Mesodermal cell (in vitro differentiated cells): ENCODE measurements around the gene LRP1B.

Experiments
- H3K27ac ChIP-seq: 2 replicates; pipeline ENCODE4 v1.7.0; 2013; ENCODE audit warnings: mild to moderate bottlenecking, low read depth, low read length, moderate library complexity; ENCODE audit not compliant: severe bottlenecking
- H3K36me3 ChIP-seq: 2 replicates; pipeline ENCODE4 v1.7.1; 2013; ENCODE audit warnings: mild to moderate bottlenecking, low read length, moderate library complexity; ENCODE audit not compliant: control insufficient read depth, insufficient read depth
- H3K4me1 ChIP-seq: one replicate; pipeline ENCODE4 v1.7.1; 2013; ENCODE audit warnings: mild to moderate bottlenecking, low read length; ENCODE audit not compliant: insufficient read depth, control insufficient read depth, poor library complexity, severe bottlenecking
- H3K4me3 ChIP-seq: 2 replicates; pipeline ENCODE4 v1.7.0; 2013; ENCODE audit warnings: low read length, control low read depth, mild to moderate bottlenecking; ENCODE audit not compliant: insufficient read depth, poor library complexity, severe bottlenecking; ENCODE audit errors: extremely low read depth
- H3K9me3 ChIP-seq: 2 replicates; pipeline ENCODE4 v1.7.1; 2013; ENCODE audit warnings: mild to moderate bottlenecking, low read length, moderate library complexity; ENCODE audit not compliant: control insufficient read depth
- WGBS, 2 experiments: methylation state at CpG; one replicate each; pipeline ENCODE4 v1.1.5; 2013; ENCODE audit warnings: missing lambda C conversion rate in 2 of 2; ENCODE audit not compliant: insufficient coverage in 2 of 2; 5-methylcytosine and 5-hydroxymethylcytosine counted together

The LRP1B gene

DNA sequence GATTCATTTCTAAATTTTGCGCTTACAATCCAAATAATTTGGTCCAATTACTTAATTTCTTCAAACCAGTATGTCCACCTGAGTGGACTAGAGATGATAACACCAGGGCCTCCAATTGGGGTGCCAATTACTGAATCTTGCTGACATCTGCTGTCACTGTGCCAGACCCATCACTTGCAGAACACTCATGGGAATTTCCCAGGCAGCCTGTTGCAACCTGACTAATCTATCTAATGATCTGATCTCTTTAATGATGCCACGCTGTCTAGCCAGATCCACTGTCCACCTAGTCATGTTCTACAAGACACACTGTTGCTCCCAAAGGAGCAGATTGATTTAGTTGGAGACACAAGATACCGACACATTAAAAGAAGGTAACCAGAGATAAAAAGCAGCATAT is 11.8 kb upstream of the LRP1B start:
- WGBS, 2 experiments, result 73 to 83% methylated on average over 1 of the region's 3 CpGs

DNA sequence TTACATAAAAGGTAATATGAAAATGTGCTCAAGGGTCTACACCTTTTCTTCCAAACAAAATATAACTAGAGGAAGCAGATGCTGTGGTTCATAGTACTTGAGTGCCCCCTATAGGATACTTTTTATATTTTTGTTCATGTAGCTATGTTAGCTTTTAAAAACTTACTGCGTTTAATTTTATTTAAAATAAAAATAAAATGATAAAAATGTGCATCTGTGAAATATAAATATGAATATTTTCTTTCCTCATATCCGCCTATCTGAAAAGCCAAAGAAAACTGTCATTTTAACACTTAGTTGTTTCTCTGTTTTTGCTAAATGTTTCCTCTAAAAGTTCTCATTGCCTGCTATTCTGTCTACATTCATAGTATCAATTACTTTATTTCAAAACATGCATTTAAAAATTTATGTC is 9.6 kb upstream of the LRP1B start:
- Histone ChIP-seq H3K4me1 (no peaks in the 10 kb centered on the region), H3K4me3 (no peak overlapping the region), H3K9me3 (no peaks in the 10 kb centered on the region), H3K36me3 (no peaks in the 10 kb centered on the region), H3K27ac (no peak overlapping the region)
- WGBS, 2 experiments, result no CpG with 5 or more reads among the region's 2 CpGs

More for the DNA sequence above, 11.8 kb upstream of the LRP1B start:
- no peak overlapping the region for H3K4me3 ChIP-seq
- no peak overlapping the region for H3K27ac ChIP-seq
- no peaks in the 10 kb centered on the region for H3K36me3 ChIP-seq
- no peaks in the 10 kb centered on the region for H3K9me3 ChIP-seq
- no peaks in the 10 kb centered on the region for H3K4me1 ChIP-seq

DNA sequence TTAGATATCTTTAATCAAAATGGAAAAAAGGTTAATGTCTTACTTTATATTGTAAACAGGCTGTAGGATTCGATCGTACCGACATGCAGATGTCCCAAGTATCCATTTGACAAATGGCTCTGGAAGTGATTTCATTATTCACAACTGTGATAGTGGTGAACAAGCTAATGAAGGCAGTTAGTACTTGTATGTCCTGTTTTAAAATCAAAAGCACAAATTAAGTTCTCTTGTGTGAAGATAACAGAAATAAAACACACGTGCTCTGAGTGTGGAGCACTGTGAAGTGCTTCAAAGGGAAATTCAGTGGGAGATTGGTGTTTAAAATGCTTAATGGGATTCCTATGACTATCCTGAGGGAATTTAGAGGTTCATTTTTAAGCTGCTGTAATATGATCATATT is 8.6 kb upstream of the LRP1B start:
- H3K36me3 ChIP-seq, result no peaks in the 10 kb centered on the region
- H3K4me1 ChIP-seq, result no peaks in the 10 kb centered on the region
- H3K4me3 ChIP-seq, result no peak overlapping the region
- WGBS, 2 experiments, result 88 to 97% methylated on average over 1 to 4 of the region's 4 CpGs
- H3K9me3 ChIP-seq, result no peaks in the 10 kb centered on the region
- H3K27ac ChIP-seq, result no peak overlapping the region

DNA sequence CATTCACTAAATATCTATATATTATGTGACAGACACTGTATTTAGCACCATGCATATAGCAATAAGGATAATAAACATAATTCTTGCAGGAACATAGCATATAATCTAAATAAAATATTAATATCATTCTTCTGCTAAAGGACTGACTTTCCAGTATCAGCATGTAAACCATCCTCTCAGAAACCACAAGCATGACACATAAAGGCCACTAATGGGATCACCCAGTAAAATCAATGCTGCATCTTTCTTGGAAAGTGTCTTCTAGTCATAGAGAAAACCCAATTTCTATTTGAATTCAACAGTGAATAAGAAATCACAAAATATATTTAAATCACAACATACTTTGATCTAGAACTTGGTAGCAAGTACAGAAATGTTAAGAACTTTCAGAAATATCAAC is 5.8 kb upstream of the LRP1B start:
- no peaks in the 10 kb centered on the region for H3K36me3 ChIP-seq
- no peak overlapping the region for H3K27ac ChIP-seq
- H3K4me1 ChIP-seq, result no peaks in the 10 kb centered on the region
- H3K9me3 ChIP-seq, result no peaks in the 10 kb centered on the region
- no peak overlapping the region for H3K4me3 ChIP-seq

DNA sequence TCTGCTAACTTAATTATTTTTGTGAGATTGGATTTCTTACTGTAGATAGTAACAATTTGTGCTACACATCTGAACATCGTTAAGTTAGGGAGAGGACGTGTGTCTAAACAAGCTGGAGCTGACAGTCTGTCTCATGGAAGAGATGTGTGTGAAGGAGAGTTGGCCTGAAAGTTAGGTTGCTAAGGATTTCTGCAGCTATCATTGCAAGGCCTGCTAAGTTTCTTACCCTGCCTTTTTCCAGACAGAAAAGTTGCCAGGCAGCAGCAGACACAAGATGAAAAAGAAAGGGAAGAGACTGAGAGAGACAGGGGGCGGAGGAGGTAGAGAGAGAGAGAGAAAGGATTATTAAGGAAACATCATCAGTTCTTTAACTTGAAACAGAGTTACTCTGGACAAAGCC is 4.1 kb upstream of the LRP1B start:
- Histone ChIP-seq H3K4me3 (no peak overlapping the region), H3K36me3 (no peaks in the 10 kb centered on the region), H3K27ac (peak overlapping the region; percentile 18), H3K9me3 (no peaks in the 10 kb centered on the region), H3K4me1 (no peaks in the 10 kb centered on the region)
- WGBS, 2 experiments, result 69 to 76% methylated on average over 2 of the region's 3 CpGs

DNA sequence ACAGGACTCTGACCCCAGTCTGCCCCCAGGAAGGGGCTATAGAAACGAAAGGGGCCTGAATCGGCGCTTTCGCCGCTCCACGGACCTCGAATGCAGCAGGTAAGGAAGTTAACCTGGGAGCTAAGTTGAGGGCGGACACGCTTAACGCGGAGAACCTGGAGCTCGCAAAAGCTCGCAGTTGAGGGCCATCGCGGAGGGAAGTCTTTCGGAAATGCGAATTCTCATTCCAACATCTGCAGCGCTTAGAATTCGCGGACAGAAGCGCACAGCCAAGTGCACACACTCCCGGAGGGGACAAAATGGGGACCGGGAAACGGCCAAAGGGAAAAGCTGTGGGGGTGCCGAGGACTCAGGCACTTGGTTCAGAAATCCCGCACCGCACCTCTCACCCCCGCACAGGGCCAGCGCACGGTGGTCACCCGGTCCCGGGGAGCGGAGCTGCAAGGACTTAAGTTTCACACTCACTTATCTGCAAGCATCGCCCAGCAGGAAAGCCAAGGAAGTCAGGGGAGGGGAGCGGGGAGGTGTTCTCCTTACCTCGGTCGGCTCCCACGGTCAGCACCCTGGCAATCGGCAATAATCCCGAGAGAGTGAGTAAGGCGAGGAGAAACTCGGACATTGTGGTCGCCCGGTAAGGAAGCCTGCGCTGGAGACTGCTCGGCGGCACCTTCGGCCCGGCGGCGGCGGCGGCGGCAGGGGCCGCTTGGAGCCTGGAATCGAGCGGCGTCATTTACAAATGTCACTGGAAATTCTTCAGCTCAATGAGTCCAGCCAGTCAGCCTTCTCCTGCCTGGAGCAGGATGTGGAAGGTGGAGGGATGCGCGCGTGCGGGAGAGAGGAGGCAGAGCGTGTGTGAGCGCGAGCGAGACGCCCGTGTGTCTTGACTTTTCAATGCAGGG is 456 bp downstream of the LRP1B start:
- no peak overlapping the region for H3K27ac ChIP-seq
- 1% methylated on average over 46 to 58 of the region's 68 CpGs for WGBS, 2 experiments
- H3K4me1 ChIP-seq, result no peaks in the 10 kb centered on the region
- H3K9me3 ChIP-seq, result no peaks in the 10 kb centered on the region
- no peaks in the 10 kb centered on the region for H3K36me3 ChIP-seq
- H3K4me3 ChIP-seq, result peak overlapping the region; percentile 50

DNA sequence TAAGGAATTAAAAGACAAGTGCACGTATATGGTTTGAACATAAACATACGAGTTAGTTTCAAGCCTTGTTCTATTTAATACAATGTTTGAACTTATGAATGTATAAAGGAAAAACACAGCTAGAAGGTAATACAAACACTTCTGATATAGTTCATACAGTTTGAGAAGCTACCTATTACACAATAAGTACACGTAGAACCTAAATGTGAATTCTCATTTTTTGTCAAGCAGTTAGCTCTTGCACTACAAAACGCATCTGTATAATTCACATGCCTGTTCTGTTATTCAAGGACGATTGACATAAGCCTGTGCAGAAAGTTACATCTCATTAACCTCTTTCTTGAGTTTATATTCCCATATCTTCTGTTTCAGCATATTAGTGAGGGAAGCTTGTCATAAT is 2.7 kb downstream of the LRP1B start:
- 97% methylated on average over 3 of the region's 5 CpGs; no CpG with 5 or more reads in 1 of the 2 experiments for WGBS, 2 experiments
- H3K4me3 ChIP-seq, result no peak overlapping the region

DNA sequence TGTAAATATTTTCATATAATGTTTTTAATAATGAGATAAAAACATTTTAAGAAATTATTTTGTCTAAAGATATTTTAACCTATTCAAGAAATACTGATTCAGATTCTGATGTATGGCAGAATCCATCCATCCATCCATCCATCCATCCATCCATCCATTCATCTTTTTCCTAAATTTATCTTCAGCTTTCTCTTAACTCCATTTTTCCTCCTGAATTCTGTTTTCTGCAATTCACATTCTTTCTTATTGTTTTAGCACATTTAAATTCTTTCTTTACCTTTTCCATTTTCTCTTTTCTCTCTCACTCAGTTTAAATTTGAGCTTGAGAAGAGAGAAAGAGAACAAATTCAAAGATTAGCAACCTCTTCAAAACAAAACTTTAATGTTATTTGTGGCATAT is 3.6 kb downstream of the LRP1B start:
- Histone ChIP-seq H3K9me3 (no peaks in the 10 kb centered on the region), H3K4me3 (no peak overlapping the region), H3K4me1 (no peaks in the 10 kb centered on the region), H3K36me3 (no peaks in the 10 kb centered on the region), H3K27ac (no peak overlapping the region)

More for the DNA sequence above, 2.7 kb downstream of the LRP1B start:
- Histone ChIP-seq H3K36me3 (no peaks in the 10 kb centered on the region), H3K27ac (no peak overlapping the region), H3K4me1 (no peaks in the 10 kb centered on the region), H3K9me3 (no peaks in the 10 kb centered on the region)

DNA sequence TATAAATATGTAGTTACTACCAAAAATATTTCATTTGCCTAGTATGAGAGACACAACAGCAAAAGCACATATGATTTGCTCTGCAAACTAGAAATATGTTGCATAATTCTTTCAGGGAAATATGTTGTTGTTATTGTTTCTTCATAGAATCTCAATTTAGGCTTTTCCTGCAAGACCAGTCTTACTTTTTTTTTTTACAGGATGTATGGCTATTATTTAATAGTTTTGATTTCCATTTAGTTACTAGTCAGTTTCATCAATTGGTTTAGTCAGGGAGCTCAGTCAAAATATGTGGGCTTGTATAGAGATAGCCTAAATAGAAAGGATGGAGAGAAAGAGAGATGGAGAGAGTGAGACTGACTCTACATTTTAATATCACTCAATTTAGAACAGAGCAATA is 6.1 kb downstream of the LRP1B start:
- peaks cover 3% of the 10 kb centered on the region for H3K4me1 ChIP-seq

DNA sequence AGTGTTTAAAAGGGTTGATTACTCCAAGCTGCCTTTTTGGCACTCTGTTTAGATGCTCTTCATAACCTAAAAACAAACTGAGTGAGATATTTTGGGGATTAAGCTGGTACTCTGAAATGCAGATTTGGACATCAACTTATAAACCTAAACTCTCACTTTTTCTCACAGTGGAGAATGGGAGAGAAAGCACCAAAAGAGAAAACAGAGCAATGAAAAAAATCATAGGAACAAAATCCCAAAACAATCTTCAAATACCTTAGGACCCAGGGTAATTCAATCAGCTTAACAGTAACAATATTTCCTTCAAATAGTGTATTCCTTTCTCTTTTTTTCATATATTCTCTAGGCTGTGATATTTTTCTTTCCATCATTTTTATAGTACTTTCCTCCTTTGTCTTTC is 11.5 kb downstream of the LRP1B start:
- H3K4me1 ChIP-seq, result peaks cover 3% of the 10 kb centered on the region
- H3K9me3 ChIP-seq, result no peaks in the 10 kb centered on the region
- no peaks in the 10 kb centered on the region for H3K36me3 ChIP-seq
- H3K4me3 ChIP-seq, result no peak overlapping the region
- H3K27ac ChIP-seq, result no peak overlapping the region

More for the DNA sequence above, 6.1 kb downstream of the LRP1B start:
- Histone ChIP-seq H3K36me3 (no peaks in the 10 kb centered on the region), H3K27ac (no peak overlapping the region), H3K4me3 (no peak overlapping the region), H3K9me3 (no peaks in the 10 kb centered on the region)

DNA sequence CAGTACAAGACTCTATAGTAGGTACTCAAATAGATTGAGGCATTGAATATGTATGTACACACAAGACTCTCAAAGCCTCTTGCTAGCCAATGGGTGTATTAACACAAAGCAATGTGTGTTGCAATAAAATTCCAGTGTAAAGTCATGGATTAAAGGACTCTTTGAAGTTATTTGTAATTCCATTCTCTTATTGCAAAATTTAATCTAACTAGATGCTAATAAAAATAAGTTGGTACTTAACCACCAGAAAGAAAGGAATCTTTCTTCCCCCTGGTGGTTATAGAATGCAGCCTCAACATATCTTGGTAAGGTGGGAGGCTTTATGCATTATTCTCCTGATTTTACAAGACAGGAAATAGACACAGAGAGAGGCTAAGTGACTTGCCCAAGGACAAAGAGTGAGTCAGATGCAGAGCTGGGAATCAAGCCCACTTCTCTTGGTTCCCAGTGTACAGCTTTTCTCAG is 18.0 kb downstream of the LRP1B start:
- no peaks in the 10 kb centered on the region for H3K36me3 ChIP-seq
- no peaks in the 10 kb centered on the region for H3K9me3 ChIP-seq
- H3K27ac ChIP-seq, result no peak overlapping the region
- H3K4me1 ChIP-seq, result no peaks in the 10 kb centered on the region
- no peak overlapping the region for H3K4me3 ChIP-seq
